Pons (tissue), 1 donor: ENCODE measurements around the gene QRFP.

Experiments used
- DNase-seq: peaks from one replicate; pipeline ENCODE4 v3.0.0-alpha.2; 2016; ENCODE audit warnings: low spot score

The QRFP gene

DNA sequence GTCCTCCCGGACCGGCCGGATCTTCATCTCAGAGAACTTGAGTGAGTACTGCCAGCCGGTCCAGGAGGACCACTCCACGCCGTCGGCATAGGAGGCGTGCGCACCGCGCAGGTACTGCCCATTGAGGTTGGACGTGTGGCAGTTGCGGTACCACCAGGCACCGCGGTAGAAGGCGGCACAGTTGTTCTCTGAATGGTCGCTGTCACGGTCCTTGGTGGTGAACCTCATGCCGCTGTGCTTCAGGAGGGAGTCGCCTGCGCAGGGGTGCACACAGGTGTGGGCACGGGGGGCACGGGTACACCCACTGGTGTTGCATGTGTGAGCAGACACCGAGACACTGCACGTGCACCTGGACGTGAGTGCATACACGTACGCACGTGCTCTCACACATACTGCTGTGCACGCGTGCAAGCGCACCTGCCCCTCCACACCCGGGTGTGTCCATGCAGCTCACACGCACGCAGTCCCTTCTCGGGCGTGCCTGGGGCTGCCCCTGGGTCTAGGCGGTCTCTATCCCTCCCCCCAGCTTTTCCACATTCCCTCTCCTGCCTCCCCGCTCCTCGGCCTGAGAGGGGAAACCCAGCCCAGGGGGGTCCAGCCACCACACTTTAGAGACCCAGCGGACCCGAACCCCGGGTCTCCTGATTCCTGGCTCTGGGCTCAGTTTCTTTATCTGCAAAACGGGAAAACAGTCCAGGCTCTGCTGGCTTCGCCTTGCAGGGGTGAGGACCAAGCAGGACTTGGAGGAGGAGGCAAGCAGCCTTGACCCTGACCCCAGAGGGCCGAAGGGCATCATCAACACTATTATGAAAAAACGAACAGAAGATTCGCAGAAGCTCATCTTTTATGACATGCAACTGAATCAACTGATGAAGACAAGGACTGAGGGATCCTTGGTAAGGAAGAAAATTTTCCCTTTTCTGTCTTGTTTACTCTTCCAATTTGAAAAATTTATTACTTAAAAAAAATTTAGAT is 7.7 kb upstream of the QRFP start:
- DNase-seq, result no peak

DNA sequence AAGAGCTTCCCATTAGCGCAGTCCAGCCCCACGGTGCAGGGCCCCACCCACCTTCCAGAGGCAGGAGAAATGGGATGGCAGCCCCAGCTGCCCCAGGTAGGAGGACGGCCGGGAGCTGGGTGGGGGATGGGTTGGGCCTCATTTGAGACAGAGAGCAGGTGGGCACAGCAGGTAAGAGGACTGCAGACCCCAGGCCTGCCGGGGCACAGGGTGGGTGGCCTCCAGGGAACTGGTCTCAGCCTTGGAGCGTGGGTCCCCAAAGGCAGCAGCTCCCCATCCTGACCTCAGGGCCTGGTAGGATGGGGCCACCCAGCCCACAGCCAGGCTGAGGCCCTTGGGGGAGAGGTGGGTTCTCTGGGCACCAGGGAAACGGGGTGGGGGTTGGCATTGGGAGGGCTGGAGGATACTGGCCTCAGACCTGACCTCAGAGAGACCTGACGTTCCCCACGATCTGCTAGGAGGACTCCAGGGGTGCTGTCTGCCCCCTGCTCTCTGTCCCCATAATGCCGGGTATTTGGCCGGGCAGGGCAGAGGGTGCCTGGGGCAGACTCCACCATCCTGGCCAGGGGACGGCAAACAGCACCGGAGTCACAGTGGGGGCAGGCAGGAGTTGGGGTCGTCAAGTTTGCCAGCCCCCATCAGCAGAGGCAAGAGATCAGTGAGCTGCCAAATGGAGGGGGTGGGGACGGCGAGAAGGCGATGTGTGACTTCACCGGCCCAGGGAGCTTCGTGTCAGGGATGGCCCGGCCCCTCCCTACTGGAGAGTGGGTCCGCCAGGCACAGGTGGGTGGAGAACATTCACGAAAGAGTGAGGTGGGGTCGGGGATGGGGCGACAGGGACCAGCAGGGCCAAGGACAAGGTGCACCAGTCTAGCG is 6.8 kb upstream of the QRFP start:
- no peak for DNase-seq

- no peak for DNase-seq
These were observed 5.9 kb upstream of the QRFP start for GRCh38 chr9:130902204-130903185.

- no peak for DNase-seq
These were observed 5.0 kb upstream of the QRFP start for GRCh38 chr9:130901498-130902203.

DNA sequence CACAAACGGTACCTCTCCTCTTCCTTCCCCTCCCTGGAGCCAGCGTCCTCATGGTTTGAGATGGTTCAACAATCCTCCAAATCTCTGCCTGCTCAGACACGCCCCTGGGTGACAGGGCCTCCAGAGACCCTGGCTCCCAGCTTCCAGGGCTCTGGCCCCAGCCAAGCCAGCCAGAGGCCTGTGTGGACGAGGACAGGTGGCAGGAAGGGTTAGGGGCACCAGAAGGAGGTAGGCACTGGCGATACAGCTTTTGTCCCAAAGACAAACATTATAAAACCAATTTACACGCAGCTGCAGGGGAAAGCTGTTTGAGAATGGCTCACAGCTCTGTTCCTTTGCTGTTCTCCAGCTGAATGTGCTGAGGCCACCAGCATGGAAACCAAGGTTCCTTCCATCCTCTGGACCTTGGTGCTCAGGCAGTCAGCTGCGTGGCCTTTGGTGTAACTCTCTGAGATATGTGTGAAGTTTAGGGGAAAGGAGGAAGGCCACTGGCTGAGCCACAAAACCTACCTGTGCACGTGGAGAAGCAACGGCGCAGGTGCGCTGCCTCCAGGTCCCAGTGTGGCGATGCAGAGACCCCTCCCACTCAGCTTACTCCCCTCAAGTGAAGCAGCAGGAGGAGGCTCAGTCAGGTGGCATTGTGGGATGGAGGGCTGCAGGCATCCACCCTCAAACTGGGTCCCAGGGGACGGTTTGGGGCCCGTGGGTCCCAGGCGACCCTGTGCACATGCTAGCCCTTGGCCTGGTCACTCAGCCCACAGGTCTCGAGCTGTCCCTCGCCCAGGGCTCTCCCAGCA is 4.3 kb upstream of the QRFP start:
- DNase-seq, result no peak

DNA sequence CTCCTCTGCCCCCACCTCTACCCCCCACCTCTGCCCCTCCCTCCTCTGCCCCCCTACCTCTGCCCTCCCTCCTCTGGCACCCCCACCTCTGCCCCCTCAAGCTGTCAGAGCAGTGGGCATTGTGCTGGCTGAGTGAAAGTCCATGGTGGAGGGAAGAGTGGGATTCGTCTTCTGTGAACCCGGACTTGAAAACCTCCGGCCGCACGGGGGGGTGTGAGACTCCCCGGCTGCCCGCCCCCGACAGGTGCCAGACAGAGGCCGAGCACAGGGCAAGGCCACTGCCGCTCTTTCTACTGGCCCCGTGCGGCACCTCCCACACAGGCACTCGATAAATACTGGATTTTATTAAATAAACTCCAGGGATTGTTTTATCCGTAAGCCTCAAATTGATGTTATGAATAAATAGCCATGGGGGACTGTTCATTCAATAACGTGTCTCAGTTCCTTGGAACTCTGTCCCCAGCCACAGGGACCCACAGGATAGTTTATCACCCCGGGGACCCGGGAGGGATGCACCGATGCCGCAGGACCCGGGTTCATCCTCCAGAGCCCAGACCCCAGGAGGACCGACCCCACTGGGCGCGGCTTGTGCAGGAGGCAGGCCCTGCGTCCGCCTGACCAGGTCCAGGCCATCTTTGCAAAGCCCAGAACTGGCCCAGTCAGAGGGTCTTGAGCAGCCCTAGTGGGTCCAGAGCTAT is 2.6 kb upstream of the QRFP start:
- no peak for DNase-seq

DNA sequence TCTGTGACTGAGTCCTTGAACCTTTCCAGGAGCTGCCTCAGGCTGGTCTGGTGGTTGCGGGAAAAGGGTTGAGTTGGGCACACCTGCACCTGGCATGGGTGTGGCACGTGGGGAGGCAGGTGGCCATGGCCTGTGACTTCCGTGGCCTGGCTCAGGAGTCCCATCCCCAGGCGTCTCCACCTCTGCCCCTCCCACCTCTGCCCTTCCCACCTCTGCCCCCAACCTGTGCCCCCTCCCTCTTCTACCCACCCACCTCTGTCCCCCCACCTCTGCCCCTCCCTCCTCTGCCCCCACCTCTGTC is 1.9 kb upstream of the QRFP start:
- no peak for DNase-seq

GRCh38 chr9:130897848-130898551 is 1.4 kb upstream of the QRFP start:
- no peak for DNase-seq

DNA sequence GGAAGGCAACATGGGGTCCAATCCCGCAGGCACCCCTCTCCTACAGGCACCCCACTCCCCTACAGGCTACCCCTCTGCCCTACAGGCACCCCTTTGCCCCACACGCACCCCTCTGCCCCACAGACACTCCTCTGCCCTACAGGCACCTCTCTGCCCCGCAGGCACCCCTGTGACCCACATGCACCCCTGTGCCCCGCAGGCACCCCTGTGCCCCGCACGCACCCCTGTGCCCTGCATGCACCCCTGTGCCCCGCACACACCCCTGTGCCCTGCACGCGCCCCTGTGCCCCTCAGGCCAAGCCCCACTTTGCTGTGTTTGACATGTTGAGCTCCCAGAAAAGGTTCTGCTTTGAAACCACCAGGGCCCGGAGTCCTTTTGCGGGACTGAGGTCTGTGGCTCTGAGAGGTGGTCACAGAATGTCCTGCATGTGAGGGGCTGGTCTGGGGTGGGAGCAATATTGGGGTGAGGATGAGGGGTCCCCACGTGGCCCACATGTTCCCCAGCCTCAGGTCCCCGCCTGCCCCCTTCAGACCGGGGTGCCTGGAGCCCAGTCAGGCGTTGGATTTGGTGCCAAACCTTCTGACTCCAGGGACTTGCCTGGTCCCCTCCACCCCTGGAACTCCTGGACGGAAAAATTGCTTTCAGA is 616 bp upstream of the QRFP start:
- DNase-seq, result no peak

DNA sequence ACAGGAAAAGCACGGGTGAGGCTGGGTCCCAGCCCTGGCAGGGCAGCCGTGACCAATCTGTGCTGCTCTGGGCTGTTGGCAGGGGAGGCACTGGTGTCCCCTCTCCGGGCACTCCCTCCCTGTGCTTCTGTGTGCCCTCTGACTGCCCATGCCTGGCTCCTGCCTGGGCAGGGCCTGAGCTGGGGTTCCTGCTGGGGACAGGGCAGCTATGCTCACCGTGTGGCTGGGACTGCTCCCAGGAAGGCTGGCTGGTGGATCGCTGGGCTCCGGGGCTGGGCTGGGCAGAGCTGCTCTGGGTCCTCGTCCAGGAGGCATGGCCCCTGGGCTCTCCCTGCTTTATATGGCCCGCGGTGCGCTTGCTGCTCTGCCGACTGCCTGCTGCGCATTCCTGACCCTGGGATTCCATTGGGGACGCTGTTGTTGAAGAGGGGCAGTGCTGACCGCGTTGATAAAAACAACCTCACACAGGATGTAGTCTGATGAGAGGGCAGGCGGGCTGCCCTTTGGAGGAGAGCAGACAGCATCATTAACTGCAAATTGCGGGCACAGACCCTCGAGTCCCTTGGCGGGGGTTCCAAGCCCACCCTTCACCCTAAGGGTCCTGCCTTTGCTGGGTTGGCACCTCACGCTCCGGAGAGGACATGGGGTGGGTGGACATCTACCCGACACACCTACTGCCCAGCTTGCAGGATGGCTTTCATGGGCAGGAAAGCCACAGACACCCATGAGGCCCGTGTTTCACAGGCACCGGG is 955 bp downstream of the QRFP start:
- DNase-seq, result no peak

GRCh38 chr9:130895038-130895437 is 1.6 kb downstream of the QRFP start:
- no peak for DNase-seq

DNA sequence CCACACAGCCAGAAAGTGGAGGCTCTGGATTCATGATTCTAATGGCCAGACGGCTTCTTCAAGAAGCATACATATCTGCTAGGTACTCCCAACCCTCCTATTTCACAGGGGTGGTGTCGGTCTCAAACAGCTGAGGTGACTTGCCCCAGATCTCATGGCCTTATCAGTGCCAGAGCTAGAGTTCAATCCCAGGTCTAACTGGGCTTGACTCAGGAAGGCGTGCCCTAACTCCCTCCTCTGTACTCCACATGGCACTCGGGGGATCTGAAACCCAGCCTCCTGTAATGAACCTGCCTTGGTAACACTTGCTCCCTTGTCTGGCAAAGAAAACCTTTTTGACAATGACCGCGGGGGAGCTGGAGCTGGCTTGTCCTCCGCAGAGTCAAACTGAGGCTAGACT is 2.1 kb downstream of the QRFP start:
- no peak for DNase-seq

- no peak for DNase-seq
These were observed 3.1 kb downstream of the QRFP start for GRCh38 chr9:130893341-130894101.

GRCh38 chr9:130892477-130893304 is 3.9 kb downstream of the QRFP start:
- no peak for DNase-seq

DNA sequence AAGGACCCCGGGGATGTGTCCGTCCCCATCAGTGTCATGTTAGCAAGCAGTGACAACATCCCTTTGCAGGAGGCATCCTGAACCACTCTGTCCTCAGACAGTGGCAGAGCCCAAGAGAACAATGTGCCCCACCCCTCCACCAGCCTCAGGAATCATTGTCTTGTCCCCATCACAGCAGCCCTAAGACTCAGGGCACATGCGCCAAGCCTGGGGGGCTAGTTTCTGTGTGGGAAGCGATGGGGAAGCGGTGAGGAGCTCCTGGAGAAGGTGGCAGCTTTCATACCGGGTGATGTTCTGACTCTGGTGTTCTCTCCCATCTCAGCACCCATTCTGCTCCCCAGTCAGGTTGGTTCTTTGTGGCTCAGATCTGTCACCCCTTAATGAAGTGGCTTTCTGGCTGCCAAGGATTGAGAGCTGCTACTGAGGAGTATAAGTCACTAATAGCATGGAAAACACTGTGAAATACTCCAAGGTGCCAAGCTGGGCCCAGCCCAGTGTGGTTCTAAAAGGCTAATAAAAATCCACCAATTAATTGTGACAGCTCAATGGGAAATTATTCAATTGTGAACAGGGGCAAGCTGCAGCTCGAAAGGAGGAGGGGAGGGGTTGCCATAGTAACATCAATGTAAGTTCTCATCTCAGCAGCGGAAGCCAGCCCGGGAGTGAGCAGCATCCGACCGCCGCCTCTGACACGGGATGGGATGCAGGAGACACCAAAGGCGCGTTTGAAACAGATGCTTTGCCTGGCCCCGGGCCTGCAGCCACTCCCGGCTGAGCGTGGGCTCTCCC is 4.7 kb downstream of the QRFP start:
- no peak for DNase-seq
